GM13977 (cell line): ENCODE data around the gene GATA3.

Source experiments
- DNase-seq: peaks from one replicate; pipeline ENCODE4 v3.0.0; 2012; ENCODE audit warnings: low spot score
- in situ Hi-C: fragments of 300-500 bp; cut with MboI; formaldehyde crosslinking; loops from one replicate; pipeline ENCODE4 v1.12.0; 2022; ENCODE audit warnings: low sequenced_read_pairs, low pct_unique_long_range_greater_than_20kb, mixed read lengths, inconsistent platforms; ENCODE audit not compliant: unreplicated experiment
- TF ChIP-seq, protein P1 (sequence below): IDR thresholded peaks from 2 replicates; pipeline ENCODE4 v1.5.1; 2012; ENCODE audit warnings: mild to moderate bottlenecking, control low read depth; ENCODE audit not compliant: insufficient read depth; ENCODE audit errors: extremely low read depth, missing control alignments

Gene GATA3

DNA sequence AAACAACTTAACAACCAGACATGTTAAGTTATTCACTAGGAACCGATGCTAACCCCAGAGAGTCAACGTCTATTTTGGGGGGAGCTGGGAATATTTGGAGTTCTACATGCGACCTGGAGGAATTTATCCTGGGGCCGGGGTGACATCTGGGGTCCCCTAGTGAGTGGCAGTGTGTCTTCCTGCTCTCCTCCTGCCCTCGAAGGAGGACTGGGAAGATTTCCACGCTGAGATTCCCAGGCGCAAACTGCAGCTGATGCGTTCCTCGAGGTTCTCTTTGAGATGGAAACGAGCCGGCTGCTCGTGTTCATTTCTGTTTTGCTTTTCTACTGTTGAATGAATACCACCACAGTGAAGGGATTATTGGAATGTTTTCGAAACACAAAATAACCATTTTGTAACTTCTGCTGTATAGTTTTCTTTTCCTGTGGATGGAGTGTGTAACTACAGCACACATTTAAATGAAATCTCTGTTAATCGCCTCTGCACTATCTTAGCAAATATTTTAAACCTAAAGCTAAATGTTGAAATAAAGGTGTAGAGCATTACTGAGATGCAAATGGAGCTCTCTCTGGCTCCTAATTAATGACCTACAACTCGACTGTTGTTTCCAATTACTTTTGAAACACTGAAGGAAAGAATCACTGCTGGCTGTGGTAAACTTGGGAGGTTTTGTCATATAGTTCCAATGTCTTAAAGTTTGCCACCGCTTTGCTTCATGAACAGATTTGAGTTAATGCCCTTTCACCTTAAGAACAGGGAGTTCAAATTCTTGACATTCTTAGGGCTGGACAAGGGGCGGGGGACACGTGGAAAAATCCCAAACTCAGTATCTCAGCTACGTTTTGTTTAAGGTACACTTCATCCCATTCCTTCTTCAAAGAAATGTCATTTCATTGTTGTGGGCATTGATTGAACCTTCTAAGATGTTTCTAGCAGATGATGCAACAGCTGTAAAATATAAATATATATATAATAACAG lies 21.1 kb downstream of the GATA3 start:
- no peak for DNase-seq
- TF ChIP-seq, protein P1, sequence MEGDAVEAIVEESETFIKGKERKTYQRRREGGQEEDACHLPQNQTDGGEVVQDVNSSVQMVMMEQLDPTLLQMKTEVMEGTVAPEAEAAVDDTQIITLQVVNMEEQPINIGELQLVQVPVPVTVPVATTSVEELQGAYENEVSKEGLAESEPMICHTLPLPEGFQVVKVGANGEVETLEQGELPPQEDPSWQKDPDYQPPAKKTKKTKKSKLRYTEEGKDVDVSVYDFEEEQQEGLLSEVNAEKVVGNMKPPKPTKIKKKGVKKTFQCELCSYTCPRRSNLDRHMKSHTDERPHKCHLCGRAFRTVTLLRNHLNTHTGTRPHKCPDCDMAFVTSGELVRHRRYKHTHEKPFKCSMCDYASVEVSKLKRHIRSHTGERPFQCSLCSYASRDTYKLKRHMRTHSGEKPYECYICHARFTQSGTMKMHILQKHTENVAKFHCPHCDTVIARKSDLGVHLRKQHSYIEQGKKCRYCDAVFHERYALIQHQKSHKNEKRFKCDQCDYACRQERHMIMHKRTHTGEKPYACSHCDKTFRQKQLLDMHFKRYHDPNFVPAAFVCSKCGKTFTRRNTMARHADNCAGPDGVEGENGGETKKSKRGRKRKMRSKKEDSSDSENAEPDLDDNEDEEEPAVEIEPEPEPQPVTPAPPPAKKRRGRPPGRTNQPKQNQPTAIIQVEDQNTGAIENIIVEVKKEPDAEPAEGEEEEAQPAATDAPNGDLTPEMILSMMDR, result no peak
- in situ Hi-C loops, result no loop called here

DNA sequence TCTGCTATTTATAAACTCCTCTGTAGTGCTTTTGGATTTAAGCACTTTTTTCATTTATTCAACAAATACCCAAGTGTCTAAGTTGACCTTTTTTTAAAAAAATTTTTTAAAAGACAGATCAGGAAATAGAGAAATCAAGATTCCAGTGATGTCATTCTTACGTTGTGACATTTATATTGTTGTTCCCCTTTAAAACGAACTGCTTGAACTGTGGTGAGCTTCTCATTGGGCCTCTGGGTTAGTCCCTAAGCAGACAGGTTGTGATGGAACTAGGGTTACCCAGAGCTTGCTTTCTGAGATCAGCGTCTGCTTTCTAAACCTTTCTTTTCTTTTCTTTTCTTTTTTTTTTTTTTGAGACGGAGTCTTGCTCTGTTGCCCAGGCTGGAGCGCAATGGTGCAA lies 22.4 kb downstream of the GATA3 start:
- in situ Hi-C loops, result no loop called here
- TF ChIP-seq, protein P1, result no peak
- no peak for DNase-seq

DNA sequence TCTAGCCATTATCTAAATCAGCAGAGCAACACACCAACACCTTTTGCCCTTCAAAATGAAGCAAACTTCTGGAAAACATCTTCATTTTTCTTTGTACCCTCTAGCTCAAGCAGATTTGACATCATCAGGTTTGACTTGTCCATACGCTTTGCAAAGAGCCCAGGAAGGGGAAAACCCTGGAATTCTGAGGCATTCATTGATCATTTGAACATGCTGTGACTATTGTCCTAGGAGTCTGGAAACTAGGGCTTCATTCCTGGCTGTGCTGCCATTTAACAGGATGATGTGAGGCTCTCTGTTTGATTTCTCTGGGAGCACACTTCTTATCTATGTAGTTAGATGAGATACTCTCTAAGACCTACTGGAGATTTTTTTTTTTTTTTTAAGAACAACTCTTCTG lies 23.5 kb downstream of the GATA3 start:
- in situ Hi-C loops, result no loop called here
- no peak for DNase-seq
- TF ChIP-seq, protein P1, result no peak

DNA sequence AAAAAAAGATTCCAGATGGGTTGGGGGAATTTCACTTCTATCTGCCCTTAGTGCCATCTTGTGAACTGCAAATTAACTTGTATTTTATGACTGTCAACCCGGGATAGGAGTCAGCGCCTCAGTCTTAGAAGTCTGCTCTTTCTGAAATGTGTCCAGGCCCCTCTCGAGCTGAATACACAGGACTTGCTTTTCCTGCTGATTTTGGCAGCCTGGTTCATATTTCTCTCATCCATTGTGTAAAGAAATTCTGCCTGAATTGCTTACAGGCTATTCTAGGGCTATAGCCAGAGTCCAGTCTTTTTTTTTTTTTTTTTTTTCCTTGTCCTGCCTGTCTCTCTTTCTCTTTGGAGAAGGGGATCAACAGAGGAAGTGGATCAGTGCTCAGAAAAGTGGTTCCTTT lies 24.6 kb downstream of the GATA3 start:
- in situ Hi-C loops, result no loop called here
- TF ChIP-seq, protein P1, result no peak
- DNase-seq, result no peak

DNA sequence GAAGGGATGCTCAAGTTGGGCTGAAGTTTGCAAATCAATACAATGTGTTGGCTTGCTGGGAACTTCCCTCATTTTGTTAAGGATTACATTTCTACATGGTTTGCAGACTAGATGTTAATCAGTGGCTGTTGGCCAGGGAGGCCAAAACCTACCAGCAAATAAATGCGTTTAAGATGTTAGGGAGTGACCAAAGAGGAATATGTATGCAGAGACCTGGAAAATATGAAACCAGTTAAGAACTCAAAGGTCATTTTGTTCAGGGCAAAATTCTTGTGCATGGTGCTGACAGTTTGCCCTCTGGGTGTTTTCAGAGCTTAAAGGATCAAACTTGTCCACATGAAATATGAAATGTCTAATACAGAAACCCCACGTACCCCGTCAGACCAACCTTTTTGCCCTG lies 30.3 kb downstream of the GATA3 start:
- in situ Hi-C loops, result no loop called here
- TF ChIP-seq, protein P1, result no peak

DNA sequence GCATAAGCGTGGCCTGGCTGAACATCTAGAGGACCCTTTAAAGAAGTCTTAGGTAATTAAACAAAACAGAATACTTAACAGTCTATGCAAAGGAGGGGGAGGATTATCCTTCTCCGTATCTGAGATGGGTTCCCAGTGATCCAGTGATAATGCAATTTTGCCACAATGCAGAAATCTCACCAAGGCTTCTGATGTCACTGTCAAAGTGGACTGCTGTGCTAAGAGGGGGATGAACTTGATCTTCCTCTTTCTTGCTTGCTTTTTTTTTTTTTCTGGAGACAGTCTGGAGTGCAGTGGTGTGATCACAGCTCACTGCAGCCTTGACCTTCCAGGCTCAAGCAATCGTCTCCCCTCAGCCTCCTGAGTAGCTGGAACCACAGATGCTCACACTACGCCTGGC lies 30.8 kb downstream of the GATA3 start:
- TF ChIP-seq, protein P1, result no peak
- no peak for DNase-seq
- in situ Hi-C loops, result no loop called here

More for the DNA sequence above, 30.3 kb downstream of the GATA3 start:
- DNase-seq, result no peak
